HK-2 (cell line): ENCODE data around the gene KRTAP12-3.

Experiments used
- DNase-seq: peaks from one replicate; pipeline ENCODE4 v3.0.0-alpha.2; 2018; ENCODE audit not compliant: unreplicated experiment

The KRTAP12-3 gene

DNA sequence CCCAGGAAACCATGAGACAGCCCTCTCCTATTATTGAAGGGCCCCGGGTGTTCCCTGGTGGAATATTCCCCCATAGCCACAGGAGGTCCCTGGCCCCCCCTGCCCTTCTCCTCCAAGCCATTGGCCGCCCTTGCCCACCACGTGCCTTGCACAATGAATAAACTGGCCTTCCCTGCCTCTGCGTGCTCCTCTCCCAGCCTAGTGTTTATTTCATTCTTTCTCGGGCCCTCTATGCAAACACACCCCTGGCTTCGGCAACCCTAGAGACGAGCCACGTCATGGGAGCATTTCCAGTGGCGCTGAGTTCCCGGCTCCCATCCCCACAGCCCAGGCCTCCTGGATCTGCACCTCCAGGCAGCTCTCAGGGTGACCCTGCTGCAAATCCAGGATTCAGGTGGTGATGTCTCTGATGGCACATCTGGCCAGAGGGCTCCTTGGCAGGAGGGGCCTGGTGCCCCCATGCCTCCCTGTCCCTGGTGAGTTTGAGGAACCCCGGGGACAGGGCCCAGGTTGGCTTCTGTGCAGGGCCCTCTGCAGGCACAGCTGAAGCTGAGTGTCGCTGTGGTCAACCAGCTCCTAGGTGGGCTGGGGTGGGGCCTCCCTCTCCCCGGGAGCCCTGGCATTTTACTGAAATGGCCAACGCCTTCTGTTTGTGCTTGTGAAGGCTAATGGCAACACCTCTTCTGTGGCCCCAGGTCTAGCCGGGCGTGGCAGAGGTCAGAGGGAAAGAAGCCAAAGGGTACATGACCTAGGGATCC is 45.4 kb downstream of the KRTAP12-3 start:
- DNase-seq = no peak

DNA sequence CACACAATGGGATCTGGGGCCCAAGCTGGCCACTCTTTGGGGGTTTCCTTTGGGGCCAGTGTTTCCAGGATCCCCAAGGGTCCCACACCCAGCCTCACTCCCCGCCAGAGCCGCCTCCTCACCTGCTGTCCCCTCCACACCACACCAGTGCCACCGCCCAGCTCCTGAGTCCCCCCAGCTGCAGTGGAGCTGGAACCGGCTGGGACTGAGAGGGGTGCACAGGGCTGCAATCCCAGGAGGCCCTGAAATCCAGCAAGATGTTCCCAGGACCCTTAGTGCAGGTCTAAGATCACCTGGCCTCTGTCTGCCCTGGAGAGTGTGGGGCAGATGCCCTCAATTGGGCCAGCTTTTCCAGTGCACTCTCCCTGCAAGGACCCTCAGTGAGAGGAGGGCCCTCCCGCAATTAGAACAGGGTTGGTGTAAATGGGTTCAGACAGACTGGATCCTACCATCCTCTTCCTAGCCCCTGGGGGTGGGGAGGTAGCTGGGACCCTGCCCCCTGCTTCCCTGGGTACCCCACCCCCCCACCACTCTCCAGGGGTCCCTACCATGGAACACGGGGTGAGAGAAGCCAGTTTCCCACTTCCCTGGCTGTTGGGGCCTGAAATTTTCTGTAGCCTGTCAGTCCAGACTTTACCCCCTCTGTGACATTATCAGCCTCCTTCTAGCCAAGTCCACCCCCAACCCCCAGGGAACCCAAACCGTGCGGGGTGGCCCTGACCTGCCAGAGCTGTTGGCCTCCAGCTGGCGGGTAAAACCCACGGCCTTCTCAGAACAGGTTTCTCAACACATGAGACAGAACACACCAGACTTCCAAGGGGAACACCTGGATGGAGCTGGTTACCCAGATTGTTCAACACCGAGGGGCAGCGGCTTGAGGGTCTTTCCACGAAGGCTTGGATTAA is 46.3 kb downstream of the KRTAP12-3 start:
- DNase-seq = no peak

DNA sequence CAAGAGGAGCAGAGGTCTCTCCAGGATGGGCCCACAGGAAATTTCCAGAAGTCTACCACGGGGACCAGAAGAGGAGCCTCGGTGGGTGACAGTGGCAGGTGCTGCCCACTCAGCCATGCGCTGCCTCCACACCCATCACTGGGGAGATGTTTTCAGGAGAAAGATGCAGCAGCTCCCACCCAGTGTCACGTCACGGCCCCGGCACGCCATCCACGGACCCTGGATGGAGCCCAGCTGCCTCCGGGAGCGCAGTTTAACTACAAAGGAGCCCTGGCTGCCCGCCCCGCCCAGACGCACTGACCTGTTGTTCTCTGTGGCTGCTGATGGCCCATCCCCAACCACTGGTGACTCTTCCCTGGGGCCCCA is 46.9 kb downstream of the KRTAP12-3 start:
- no peak for DNase-seq

GRCh38 chr21:44706026-44706705 is 48.4 kb downstream of the KRTAP12-3 start:
- no peak for DNase-seq

DNA sequence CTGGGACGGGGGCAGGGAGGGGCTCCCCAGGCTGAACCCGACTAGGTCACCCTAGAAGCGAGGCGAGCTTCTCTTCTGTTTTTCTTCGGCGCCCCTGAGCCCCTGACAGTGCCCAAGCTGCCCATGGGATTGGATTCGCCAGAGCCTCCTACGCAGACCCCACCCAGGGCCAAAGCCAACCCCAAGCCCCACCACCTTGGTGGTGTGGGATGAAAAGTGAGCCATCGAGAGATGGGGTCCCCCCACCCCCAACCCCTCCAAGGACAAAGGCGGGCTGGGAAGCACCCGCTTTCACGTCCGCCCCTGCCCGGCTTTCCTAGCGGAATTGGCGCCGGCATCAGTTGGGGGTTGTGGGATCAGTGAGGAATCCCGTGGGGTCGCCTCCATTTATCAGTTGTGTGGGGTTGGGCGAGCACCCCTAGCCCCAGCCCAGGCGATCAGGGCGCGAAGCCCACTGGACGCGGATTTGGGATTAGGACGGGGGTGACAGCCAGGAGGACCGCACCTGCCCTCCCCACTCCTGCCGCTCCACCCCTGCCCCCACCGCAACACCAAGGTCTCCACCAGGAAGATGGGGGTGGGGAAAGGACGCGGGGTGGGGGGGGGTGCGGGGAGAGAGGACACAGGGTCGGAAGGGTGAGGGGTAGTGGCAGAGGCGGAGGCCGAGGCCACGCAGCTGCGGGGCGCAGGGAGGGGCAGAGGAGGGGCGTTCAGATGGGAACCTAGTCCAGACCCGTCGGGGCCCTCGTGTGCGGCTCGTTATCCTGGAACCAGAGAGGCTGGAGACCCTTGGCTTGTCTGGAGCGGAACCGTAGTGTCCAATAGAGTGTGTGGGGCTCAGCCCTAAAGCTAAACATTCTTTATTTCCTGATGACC is 49.2 kb downstream of the KRTAP12-3 start:
- DNase-seq = no peak
